GM19467 (cell line): Measurements from ENCODE around the gene PRR33.
"Not testable (repeated sequence)": the region's sequence is repeated elsewhere in the genome, so short reads cannot be mapped to it uniquely, and the experiment has no call there.

Source experiments
- ATAC-seq: cut with Tn5 transposase; IDR thresholded peaks from one replicate; pipeline ENCODE4 v1.9.1; 2021; ENCODE audit warnings: mild to moderate bottlenecking, moderate library complexity; ENCODE audit not compliant: unreplicated experiment

The PRR33 gene

DNA sequence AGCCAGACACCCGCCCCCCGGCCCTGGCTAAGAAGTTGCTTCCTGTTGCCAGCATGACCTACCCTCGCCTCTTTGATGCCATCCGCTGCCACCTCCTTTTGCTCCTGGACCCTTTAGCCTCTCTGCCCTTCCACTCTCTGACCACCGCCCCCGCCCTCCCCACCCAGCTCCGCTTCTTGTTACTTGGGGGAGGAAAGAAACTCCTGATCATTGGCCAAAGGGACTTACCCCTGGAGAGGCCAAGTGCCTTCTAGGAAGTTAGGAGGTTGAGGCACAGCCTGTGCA lies at the start of gene PRR33:
PRR33 (minus strand) TSS at position 65 of the 285 bp plus-strand sequence. CDS start 1,311 bp downstream, outside the sequence.
- ATAC-seq = no peak

DNA sequence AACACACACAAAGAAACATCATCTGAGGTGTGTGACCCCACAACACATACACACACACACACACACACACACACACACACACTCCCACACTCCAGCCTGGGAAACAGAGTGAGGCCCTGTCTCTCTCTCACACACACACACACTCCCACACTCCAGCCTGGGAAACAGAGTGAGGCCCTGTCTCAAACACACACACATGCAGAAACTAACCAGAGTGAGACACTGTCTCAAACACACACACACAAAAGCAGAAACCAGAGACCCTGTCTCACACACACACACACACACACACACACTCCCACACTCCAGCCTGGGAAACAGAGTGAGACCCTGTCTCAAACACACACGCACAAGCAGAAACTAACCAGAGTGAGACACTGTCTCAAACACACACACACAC lies 48.1 kb upstream of the PRR33 start:
- not testable (repeated sequence) for ATAC-seq

DNA sequence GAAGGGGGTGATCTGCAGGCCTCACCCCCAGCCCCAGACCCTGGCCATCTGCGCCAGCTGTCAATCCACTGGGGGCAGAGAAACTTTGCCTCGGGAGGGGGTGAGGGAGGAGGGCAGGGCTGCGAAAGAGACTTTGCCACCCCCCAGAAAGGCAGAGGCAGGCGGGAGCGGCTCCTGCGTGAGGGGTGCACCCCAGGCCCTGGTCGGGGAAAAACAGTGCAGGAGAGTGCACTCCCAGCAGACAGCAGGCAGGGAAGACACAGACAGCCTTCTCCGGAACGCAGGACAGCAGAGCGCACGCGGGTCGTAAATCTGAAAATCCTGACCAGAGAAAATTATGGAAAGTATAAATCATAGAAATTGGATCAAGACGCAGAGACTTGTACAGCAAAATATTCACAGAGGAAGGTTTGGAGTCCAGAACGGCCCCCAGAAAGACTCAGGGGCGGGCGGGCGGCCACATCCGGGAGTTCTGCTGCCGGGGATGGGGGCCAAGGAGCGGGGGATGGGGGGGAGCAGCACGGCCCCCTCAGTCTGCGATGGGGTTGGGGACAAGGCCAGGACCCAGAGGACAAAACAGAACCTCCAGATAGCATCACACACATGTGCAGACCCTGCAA lies 47.4 kb upstream of the PRR33 start:
- no peak for ATAC-seq

DNA sequence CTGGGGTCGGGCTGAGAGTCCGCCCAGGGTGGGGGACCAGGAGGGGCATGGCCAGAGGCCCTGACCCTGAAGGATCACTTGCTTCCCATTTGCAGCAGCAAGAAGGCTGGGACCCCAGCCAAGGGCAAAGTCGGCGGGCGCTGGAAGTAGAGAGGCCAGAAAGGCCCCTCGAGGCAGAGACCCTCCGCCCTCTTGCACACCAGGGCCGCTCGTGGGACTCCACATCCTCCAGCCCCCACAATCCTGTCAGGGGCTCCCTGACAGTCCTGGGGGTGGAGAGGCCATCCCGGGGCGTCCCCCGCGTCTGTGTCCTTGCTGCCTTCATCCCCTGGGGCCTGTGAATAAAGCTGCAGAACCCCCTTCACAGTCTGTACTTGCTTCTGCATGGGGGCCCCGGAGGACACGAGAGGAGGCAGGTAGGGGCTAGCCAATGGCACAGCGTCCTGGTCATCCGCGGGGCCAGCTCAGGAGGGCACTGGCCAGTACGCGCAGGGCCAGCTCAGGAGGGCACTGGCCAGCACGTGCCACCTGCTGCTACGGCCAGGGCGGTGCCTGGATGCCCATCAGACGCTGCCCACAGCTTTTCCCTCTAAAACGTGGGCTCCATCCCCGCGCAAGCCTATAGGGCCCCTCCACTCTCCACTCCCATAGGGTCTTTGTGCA lies 46.8 kb upstream of the PRR33 start:
- no peak for ATAC-seq

DNA sequence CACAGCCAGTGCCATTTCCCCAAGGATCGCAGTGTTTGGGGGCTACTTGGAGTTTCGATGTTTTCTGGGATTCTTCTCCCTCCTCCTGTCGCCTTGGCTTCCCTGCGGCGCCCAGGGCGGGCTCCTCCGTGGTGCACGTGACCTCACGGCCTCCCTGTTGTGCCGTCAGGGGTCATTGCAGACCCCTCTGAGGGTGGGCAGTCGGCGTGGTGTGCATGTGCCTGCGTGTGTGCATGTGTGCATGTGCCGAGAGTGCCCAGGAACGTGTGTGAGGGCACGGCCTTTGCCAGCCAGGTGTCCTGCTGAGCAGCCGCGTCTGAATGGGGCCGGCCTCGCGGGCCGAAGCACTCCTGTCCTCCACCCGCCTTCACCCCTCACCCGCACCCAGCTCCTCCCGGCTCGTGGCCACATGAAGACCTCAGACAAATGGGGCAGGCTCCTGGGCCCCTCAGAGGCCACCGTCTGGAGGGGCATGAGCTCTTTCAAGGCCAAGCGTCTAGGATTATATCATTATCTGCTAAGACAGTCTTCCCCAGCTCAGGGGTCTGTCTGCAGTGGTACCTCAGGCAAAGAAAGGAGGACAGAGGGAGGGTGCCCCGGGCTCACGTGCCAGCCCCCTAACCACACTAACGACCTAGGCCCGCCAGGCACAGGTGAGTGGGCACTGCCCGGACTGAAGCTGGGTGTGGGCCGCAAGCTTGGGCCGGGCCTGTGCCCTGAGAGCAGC lies 46.1 kb upstream of the PRR33 start:
- ATAC-seq = no peak

DNA sequence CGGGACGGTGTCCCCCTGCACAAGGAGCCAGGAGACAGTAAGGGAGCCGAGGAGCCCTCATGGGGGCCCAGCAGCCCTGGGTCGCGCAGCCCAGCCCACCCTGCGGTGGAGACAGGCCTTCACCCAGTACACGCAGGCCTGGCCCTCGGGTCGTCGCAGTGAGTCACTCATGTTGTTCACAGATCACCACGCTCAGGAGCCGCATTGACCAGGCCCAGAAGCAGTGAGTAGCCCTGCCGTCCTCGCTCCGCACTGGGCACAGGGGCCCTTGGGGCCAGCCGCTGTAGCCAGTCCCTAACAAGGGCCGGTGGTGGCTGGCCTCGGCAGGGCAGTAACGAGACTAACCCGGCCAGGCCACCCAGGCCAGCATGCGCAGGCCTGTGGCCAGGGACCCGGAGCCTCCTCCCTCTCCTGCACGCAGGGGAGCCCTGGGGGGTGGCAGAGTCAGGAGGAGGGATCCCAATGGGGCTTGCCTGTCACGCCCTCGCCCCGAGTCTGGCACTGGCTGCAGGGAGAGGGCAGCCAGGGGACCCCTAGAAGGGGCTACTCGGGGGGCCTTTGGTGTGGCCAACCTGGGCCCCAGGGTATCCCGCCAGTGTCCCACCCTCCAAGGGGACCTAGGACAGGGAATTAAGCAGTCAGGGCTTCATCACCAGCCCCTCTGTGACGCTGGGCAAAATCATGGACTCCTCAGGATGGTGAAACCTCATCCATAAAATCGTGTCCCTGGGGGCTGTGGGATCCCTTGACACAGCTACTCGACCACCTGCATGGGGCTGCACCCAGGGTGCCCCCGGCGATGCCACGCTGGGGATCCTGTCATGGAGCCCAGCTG lies 45.3 kb upstream of the PRR33 start:
- ATAC-seq = no peak

DNA sequence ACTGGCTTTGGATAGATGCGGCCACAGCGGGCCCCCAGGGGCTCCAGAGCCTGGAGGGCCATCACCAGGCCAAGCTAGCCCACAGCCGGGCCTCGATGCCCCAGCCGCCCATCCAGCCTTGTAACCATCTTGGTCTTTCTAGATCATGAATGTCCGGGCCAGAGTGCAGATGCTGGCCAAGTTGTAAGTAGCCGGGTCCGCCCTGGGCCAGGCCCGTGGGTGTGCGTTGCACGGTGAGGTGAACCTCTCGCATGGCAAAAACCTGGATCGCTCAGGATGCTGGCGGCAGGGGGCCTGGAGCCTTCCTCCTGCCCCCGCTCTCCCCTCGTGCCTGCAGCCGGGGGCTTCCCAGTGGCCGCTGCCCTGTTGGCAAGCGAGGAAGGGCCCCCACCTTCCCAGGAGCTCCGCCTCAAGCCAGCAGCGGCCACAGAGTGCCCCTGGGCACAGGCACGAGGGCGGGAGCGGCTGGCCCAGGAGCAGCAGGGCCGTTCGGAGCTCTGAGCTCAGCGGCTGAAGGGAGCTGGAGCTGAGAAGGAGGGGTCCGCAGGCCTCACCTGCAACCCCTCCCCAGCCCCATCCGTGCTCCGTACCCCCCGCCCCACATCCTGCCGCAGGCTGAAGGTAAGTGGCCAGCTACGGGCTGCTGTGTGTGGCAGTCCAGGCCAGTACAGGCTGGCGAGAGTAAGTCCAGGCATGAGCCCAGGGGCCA lies 44.5 kb upstream of the PRR33 start:
- ATAC-seq = no peak

DNA sequence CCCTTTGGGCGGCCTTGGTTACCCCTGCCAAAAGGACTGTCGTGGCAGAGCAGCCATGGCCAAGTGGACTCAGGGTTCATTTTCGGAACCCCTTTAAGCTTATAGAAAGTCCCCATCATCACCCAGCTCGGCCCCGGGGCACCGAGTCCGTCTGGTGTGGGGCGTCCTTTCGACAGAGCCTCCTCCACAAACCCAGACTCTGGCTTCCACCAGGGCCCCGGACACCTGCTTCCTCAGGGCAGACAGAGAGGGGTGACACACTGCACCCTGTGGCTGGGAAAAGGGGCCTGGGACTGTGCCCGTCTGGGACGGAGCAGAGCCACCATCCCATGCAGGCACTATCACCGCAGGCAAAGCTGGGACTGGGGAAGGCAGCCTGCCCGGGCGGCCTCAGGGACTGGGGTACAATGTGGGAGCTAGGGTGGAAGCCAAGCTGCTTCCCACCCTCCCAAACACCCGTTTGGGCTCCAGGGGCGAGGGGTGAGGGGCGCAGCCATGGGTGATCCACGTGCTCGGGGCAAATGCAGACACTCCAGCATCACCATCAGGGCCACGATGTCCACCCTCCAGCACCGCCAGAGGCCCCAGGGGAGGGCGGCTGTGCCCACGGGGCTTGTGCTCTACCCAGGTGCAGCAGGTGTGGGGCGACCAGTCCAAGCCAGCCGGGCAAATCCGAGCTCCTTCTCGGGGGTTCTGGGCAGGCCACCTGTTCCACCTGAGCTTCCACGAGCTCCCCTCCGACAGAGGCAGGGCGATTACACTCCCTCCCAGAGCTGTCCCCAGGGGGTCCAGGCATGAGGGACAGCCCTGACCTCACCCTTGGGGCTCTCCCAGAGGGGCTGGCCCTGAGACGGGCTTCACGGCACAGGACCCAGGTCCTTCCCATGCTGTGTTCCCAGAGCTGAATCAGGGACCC lies 43.7 kb upstream of the PRR33 start:
- no peak for ATAC-seq

DNA sequence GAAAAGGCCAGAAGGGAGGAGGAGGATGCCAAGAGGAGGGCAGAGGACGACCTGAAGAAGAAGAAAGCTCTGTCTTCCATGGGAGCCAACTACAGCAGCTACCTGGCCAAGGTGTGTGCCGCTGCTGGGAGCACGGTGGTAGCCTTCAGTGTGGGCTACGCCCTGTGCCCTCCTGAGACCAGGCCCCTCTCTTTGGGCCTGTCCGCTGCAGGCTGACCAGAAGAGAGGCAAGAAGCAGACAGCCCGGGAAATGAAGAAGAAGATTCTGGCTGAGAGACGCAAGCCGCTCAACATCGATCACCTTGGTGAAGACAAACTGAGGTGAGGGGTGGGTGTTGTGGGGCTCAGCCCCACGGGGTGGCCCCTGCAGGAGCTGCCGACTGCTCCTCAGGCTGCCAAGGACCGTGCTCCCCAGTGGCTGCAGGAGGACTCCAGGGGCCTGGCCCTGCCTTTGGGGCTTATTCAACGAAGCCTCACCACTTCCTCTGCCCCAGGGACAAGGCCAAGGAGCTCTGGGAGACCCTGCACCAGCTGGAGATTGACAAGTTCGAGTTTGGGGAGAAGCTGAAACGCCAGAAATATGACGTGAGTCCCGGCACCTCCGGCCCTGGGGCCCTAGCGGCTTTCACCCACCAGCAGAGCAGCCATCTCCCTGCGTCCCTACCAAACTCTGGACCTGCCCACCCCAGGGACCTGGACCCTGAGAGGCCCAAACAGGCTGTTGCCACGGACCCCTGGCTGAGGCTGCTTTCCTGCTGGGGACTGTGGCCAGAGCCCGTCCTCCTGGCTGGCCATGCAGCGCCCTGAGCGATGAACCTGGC lies 42.9 kb upstream of the PRR33 start:
- no peak for ATAC-seq

DNA sequence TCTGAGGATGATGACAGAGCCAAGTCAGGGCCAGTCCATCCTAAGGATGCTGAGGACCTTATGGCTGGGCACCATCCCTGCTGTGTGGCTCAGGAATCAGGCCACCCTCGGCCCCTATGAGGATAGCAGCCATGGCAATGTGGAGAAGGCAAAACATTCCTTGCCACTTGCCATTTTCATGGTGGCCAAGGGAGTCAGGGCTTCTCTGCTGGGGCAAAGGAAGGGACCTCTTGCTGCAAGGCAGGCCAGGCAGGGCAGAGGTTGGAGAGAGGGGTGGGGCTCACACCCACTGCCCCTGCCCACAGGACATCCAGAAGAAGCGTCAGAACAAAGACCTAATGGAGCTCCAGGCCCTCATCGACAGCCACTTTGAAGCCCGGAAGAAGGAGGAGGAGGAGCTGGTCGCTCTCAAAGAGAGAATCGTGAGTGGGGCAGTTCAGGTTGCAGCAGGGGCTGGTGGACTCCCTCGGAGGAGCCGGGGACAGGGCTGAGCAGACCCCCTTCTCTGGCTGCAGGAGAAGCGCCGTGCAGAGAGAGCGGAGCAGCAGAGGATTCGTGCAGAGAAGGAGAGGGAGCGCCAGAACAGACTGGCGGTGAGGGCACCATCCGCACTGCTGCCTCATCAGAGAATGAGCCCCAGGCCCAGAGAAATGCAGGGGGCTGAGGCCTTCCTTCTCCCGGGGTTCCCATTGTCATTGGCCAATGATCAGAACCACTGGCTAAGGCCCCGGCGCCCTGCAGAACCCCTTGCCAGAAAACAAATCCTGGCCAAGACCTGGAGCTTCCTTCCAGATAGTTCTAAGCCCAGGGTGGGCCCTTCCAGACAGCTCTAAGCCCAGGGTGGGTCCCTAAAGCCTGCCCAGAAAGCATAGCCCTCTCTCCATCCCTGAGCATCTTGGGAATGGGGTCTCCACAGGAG lies 42.0 kb upstream of the PRR33 start:
- no peak for ATAC-seq

DNA sequence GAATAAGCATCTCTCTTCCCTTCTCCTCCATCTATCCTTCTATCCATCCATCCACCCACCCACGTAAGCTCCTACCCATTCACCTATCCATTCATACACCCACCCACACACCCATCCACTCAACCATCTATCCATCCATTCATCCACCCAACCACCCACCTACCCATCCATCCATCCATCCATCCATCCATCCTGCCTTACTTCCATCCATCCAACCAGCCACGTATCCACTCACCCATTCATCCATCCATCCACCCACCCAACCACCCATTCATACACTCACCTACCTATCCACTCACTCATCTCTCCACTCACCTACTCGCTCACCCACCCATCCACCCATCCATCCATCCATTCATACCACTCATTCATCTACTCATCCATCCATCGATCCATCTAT lies 41.0 kb upstream of the PRR33 start:
- ATAC-seq = no peak

DNA sequence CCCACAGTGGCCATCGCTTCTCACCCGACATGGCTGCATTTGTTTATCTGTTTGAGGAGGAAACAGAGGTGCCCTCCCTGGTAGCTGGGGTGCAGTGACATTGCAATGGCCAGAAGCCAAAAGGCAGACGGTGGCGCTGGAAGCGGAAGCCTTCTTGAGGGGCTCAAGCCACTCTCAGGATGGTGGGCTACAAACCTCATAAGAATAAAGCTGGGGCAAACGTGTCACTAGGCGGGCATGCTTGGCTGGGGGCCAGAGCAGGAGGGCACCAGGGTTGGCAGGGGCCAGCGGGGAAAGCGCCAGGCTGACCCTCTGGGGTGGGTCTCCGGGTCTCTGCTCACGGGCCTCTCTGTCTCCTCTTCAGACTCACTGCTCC lies 40.4 kb upstream of the PRR33 start:
- no peak for ATAC-seq

DNA sequence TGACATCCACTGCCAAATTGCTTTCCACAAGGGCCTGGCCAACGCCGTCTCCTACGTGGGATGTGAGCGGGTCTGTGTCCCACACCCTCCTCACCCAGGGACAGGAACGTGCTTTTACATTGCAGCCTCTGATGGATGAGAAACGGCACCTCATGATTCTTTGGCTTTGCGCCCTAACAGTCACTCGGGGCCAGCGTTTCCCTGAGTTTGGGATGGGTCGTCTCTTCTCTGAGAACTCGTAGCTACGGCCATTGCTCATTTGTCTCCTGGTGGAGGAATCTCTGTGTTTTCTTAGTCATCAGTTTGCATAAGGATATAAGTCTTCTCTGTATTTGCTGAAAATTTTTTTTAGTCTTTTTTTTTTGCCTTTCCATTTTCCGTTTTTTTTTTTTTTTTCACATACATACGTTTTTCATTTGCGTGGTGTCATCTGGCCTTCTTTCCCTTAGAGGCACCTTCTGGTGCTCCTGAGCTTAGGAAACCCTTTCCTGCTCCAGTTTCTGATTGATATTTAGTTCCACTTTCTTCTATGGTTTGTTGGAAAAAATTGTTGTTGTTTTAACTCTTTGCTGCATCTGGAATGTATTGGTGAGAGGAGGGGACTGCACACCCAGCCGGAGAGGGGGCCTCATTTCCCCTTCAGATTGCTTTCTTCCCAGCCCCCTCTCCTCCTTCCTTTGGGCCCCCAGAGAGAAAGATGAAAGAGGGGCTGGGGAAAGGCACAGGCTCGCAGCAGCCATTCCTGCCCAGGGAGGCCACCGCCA lies 39.8 kb upstream of the PRR33 start:
- ATAC-seq = no peak

DNA sequence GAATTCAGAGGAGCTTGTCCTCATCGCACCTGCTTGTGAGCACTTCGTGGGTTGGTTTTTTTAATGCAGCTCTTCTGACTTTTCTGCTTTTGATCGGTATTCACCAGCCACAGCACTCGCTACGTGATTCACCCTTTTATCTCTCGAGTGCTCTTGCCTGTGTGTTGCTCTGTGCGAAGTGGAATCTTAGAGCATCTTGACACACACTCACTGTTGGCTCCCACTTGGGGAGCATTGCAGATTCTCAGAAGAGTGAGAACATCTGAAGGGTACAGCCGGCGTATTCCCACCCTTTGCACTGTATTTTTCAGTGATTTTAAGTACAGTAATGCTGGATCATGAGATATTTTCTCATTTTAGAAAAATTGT lies 38.8 kb upstream of the PRR33 start:
- ATAC-seq = no peak

DNA sequence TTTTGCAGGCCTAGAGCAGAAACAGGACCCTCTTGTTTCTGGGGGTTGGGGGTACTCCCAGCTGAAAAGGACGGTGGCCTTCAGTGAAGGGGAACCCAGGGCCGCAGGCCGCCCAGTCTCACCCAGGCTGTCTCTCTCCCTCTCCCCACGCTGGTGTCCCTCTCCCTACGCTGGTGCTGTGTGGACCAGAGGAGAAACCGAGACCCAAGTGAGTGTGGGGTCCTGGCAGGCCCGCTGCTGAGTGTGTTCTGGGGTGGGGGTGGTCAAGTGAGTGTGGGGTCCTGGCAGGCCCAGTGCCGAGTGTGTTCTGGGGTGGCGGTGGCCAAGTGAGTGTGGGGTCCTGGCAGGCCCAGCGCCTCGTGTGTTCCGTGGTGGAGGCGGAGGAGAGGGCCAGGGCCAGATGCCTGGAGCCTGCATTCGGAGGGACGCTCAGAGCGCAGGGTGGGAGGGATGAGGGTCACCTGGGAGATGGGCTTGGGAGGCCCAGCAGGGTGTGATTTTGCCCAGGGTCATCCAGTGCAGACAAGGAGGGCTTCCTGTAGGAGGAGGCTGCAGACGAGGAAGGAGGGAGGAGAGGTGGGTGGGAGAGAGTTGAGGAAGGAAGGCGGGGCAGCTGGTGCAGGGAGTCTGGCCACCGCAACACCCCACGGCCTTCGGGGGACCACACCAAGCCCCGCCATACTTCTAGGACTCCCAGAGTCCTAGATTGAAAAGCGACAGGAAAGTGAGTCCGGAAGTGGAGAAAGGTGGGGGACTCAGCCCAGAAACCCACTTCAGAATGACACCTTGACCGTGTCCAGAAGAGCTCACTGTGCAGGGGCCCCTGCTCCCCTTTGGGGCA lies 38.1 kb upstream of the PRR33 start:
- no peak for ATAC-seq

DNA sequence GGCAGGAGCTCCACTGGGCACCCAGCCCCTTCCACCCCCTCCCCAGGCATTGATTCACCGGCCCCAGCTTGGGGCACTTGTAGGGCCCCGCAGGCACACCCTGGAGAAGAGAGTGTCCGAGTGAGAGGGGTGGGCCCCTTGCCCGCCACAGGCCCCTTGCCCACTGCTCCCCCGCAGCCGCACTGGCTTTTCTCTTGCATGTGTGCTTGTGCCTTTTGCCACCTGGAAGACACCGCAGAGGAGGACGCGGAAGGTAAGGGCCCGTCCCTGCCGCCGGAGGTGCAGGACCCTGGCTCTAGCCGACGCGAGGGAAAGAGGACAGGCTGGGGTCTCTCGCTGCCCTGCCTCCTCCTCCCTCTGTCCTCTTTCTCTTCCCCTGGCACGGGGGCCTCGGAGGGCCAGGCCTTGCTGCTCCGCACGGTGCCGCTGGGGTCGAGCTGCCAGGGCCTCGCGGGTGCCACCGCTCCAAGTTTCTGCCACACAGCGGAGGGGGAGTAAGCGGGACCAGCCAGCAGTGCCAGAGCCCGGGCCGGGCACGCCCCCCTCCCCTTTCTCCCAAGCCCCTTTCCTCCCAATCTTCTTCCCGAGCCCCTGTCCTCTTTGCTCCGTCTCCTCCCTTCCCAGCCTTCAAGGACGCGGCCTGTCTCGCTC lies 37.3 kb upstream of the PRR33 start:
- no peak for ATAC-seq
